Stimulated activated CD8-positive, alpha-beta memory T cell treated with anti-CD3 and anti-CD28 coated beads, Interleukin-15, amount 100 ng/mL, for 4 hours (primary cell): ENCODE data around the gene ABCA8.
"Not testable (repeated sequence)": the region's sequence is repeated elsewhere in the genome, so short reads cannot be mapped to it uniquely, and the experiment has no call there.

Experiments
- DNase-seq, 2 donors: peaks; one replicate each; pipeline ENCODE4 v3.0.0-alpha.2; 2020; ENCODE audit warnings: low read depth in 2 of 2

Gene ABCA8

DNA sequence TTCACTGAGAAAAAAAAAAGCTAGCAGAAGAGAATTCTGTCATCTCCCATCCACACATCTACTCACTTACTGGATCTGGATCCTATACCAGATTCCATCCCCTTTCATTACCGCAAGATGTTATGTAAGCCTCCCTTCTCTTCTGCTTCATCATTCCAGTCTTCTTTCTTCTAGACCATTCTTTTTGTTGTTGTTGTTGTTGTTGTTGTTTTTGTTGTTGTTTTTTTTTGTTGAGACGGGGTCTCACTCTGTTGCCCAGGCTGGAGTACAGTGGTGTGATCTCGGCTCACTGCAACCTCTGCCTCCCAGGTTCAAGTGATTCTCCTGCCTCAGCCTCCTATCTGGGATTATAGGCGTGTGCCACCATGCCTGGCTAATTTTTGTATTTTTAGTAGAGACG lies 131.0 kb downstream of the ABCA8 start:
- DNase-seq: not testable (repeated sequence)

DNA sequence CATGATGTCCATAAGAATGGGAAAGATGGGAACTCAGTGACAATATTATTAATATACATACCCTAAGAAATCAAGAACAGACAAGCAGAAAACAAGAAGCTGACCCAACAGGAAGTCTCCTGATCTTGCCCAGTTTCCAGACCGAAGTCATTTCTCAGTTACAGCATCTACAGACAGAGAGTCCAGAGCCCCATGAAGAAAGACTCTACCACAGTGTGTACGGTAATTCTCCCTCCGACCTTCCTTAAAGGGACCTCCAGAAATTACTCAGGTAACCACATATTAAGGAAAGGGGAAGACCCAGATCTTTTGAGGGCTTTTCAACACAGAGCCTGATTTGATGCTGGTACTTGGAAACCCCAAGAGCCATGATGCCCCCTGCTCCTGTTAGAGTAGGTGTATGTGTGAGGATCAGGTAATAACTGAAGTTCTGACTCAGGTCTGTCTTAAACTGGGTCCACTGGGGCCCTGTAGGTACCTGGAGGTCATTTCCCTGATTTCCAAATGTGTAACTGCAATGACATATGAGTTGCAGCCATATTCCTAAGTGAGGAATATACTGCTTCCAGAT lies 132.4 kb downstream of the ABCA8 start:
- no peak for DNase-seq

DNA sequence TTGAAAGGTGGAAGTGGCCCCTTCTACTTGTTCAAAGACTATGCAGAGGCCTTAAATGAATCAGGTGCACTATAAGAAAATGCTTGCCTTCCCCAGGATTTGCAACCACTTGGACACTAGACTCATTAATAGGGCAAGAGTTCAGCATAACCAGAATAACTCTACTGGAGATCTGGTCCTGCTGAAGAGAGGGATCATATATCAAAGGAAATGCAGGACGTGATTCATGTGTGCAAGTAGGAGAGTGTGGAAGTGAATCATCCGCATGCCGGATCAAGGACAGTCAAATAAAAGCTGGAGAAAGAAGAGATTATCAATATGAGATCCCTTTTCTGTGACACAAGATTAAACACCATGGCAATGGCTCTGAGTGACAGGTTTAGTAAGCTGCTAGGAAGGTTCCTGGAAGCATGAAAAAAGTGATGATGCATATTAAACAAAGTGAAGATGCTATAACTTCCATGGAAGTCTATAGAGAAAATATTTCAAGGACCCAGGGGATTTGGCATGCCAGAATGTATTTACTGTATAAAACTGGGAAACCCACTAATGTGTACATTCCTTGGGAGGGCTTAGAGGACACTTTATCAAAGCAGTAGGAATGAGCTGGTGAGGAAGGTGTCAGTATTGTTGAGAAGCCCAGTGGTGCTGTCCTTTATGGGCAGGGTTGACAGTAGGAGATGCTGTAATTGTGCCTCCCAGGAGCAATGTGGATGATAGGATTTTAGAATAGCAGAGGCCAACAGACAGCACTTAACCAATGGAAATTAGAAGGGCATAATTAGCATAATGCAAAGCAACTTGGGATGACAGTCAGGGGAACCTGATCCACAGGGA lies 133.1 kb downstream of the ABCA8 start:
- no peak for DNase-seq

DNA sequence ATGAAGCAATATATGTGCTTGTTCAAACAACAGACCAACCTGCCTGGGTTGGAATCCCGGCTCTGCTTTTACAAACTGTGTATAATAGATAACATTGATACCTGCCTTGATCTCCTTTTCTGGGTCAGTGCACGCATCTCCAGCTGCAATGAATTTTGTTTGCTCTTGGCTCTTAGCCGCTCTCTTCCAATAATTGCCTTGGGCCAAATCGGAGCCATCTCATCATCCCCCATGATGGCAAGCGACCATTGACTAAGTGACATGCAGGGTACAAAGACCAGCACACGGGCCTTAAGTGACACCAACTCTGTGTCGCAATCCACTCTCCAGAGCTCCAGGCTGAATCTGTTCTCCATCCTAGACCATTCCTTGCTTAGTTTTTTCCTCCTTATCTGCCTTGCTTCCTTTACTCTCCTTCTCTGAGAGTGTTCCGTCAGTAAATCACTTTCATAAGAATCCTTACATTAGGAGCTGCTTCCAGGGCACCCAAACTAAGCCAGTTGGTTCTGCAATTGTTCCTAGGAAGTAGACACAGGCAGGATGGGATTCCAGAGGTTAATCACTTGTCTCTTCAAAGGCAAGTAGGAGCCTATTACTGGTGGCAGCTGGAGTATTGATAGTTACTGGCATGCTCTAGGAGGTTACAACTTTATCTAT lies 134.2 kb downstream of the ABCA8 start:
- DNase-seq: no peak

DNA sequence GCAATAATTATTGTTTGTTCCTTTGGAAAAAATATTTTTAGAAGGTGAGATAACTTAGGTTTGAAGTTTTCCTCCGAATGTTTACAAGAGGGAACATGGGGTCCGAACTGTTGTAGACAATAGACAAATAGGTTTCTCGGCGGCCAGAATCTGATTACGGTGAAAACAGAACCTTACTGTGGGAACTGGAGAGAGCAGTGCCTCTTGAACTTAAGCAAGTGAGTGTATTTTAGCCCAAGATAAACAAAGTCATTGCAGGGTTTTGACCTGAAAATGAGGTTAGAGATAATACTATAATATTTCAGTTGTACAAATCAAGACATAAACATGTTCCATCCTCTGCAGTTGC lies 134.7 kb downstream of the ABCA8 start:
- no peak for DNase-seq

DNA sequence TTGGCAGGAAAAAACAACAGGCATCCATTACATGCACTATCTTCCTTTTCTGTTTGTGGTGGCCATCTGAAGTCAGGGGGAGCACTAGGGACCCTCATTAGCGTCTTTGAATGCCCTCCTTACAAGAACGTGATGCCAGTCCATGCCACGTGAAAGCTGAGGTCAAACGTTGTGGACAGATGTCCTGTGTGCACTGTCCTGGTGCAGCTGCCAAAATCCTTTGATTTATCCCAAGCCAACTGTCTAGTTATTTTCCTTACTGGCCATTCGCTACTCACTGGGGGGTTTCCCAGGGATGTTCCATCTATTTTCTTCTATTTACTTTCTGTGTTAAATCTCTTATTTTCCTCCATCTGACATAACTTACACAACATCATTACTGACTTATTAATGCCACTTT lies 135.7 kb downstream of the ABCA8 start:
- DNase-seq: no peak
